ENCODE data around the gene HDAC9. TPM values are rescaled to one million over a fixed set of nuclear protein-coding genes. Genes with fewer than 3 reads are reported as not detected.

Gene HDAC9
- total RNA-seq, 4 donors from 2014 or later: 3.4 to 7.2 (median 4.5) TPM

DNA sequence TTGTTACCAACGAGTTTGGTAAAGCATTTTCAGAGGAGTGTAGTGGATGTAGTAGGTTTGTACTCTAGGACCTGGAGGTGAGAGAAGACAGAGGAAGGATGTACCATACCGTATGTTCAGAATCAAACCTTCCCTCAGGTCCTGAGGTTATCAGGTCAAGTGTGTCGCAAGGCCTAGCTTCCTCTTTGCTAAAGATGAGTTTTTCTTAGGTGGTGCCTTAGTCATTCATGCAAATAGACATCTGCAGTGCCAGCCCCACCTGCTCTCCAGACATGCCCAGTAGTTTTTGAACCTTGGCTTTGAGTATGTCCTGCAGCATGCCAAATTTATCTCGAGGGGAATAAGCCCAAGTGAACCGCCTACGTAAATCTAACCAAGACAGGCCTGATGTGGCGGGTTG, 71.3 kb downstream of the HDAC9 start:
- WGBS: 69% methylated on average over 7 of the region's 7 CpGs
- no peaks in the 10 kb centered on the region for H3K27me3 ChIP-seq
- H3K36me3 ChIP-seq: no peaks in the 10 kb centered on the region
- no peak overlapping the region for H3K4me3 ChIP-seq
- H3K9me3 ChIP-seq: no peaks in the 10 kb centered on the region
- H3K4me1 ChIP-seq: peaks cover 4% of the 10 kb centered on the region
- no peak overlapping the region for H3K27ac ChIP-seq
- TF ChIP-seq POLR2AphosphoS5 (IDR thresholded peaks at IDR 0.05) (no peak), POLR2A (IDR thresholded peaks at IDR 0.05) (no peak), EP300 (IDR thresholded peaks at IDR 0.05) (no peak)
- TF ChIP-seq, protein P1, sequence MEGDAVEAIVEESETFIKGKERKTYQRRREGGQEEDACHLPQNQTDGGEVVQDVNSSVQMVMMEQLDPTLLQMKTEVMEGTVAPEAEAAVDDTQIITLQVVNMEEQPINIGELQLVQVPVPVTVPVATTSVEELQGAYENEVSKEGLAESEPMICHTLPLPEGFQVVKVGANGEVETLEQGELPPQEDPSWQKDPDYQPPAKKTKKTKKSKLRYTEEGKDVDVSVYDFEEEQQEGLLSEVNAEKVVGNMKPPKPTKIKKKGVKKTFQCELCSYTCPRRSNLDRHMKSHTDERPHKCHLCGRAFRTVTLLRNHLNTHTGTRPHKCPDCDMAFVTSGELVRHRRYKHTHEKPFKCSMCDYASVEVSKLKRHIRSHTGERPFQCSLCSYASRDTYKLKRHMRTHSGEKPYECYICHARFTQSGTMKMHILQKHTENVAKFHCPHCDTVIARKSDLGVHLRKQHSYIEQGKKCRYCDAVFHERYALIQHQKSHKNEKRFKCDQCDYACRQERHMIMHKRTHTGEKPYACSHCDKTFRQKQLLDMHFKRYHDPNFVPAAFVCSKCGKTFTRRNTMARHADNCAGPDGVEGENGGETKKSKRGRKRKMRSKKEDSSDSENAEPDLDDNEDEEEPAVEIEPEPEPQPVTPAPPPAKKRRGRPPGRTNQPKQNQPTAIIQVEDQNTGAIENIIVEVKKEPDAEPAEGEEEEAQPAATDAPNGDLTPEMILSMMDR (IDR thresholded peaks at IDR 0.05): no peak
- DNase-seq (ENCODE audit: low spot score in 2 of 2): no peak

DNA sequence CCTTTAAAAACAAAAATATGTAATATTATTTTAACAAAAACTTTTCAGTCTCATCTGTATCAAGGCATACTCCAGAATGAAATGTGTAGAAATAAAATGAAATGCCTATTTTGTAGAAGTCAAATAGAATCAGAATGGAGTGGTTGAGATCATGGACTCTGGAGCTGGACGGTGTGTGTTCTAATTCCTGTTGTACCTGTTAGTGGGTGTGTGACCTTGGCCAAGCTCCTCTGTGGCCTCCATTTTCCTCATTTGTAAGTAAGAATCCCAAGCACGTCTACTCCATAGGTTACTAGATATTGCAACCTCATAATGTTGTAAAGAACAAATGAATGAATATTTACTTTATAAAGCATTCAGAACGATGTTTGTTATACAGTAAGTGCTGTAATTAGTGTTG, 74.9 kb downstream of the HDAC9 start:
- WGBS: 76% methylated on average over 3 of the region's 3 CpGs
- H3K4me3 ChIP-seq: no peak overlapping the region
- H3K36me3 ChIP-seq: no peaks in the 10 kb centered on the region
- DNase-seq (ENCODE audit: low spot score in 2 of 2): no peak
- no peaks in the 10 kb centered on the region for H3K9me3 ChIP-seq
- TF ChIP-seq, protein P1 (IDR thresholded peaks at IDR 0.05): no peak
- TF ChIP-seq EP300 (IDR thresholded peaks at IDR 0.05) (no peak), POLR2A (IDR thresholded peaks at IDR 0.05) (no peak), POLR2AphosphoS5 (IDR thresholded peaks at IDR 0.05) (no peak)
- H3K4me1 ChIP-seq: peaks cover 4% of the 10 kb centered on the region
- no peak overlapping the region for H3K27ac ChIP-seq
- H3K27me3 ChIP-seq: no peaks in the 10 kb centered on the region

- TF ChIP-seq, protein P1 (IDR thresholded peaks at IDR 0.05): peak in 1 of 2 donors; percentile 12
- no peak for TF ChIP-seq POLR2A (IDR thresholded peaks at IDR 0.05)
- TF ChIP-seq POLR2AphosphoS5 (IDR thresholded peaks at IDR 0.05): no peak
- no peak for TF ChIP-seq EP300 (IDR thresholded peaks at IDR 0.05)
- Histone ChIP-seq H3K27ac (no peak overlapping the region), H3K9me3 (no peaks in the 10 kb centered on the region), H3K27me3 (no peaks in the 10 kb centered on the region), H3K36me3 (no peaks in the 10 kb centered on the region), H3K4me3 (no peak overlapping the region), H3K4me1 (peaks cover 4% of the 10 kb centered on the region)
- DNase-seq (ENCODE audit: low spot score in 2 of 2): no peak
- 42% methylated on average over 3 of the region's 3 CpGs for WGBS
Observed at GRCh38 chr7:18570890-18571478, 75.4 kb downstream of the HDAC9 start.

GRCh38 chr7:18572154-18572553, 76.6 kb downstream of the HDAC9 start:
- TF ChIP-seq EP300 (IDR thresholded peaks at IDR 0.05) (no peak), POLR2AphosphoS5 (IDR thresholded peaks at IDR 0.05) (no peak), POLR2A (IDR thresholded peaks at IDR 0.05) (no peak)
- TF ChIP-seq, protein P1 (IDR thresholded peaks at IDR 0.05): no peak
- Histone ChIP-seq H3K36me3 (no peaks in the 10 kb centered on the region), H3K27ac (no peak overlapping the region), H3K27me3 (no peaks in the 10 kb centered on the region), H3K4me3 (no peak overlapping the region), H3K9me3 (no peaks in the 10 kb centered on the region), H3K4me1 (peaks cover 4% of the 10 kb centered on the region)
- DNase-seq (ENCODE audit: low spot score in 2 of 2): no peak
- WGBS: 92% methylated on average over 4 of the region's 4 CpGs

DNA sequence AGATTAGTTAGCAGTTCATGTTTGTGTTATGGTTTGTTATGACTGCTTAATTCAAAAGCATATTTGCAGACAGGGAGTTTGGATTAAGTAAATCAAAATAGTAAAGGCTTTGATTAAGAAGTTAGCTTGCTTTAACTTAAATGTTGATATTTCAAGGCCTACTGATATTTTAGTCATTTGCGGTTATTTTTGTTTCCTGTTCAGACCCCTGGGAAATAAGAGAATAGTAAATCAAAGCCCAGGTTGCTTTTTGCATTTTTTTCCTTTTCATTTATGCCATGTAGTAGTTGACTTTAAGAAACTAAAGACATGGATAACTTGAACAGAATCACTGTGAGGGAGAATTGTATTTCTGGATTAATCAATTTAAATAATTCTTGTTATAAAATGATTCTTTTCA, 77.3 kb downstream of the HDAC9 start:
- H3K27me3 ChIP-seq: no peaks in the 10 kb centered on the region
- H3K36me3 ChIP-seq: no peaks in the 10 kb centered on the region
- no peak overlapping the region for H3K27ac ChIP-seq
- TF ChIP-seq POLR2A (IDR thresholded peaks at IDR 0.05) (no peak), POLR2AphosphoS5 (IDR thresholded peaks at IDR 0.05) (no peak), EP300 (IDR thresholded peaks at IDR 0.05) (no peak)
- TF ChIP-seq, protein P1 (IDR thresholded peaks at IDR 0.05): no peak
- WGBS: 96% methylated on average over 1 of the region's 1 CpG
- no peaks in the 10 kb centered on the region for H3K9me3 ChIP-seq
- H3K4me3 ChIP-seq: no peak overlapping the region
- H3K4me1 ChIP-seq: peaks cover 4% of the 10 kb centered on the region
- no peak for DNase-seq (ENCODE audit: low spot score in 2 of 2)
